RPMI7951 (cell line): ENCODE data around the gene ANTKMT. TPM values are rescaled to one million over a fixed set of nuclear protein-coding genes. Genes with fewer than 3 reads are reported as not detected.
"Not testable (repeated sequence)": the region's sequence is repeated elsewhere in the genome, so short reads cannot be mapped to it uniquely, and the experiment has no call there.

Experiments used
- DNase-seq: peaks from one replicate; pipeline ENCODE4 v3.0.0-alpha.2; 2012; ENCODE audit warnings: low read depth
- total RNA-seq: library from RNA; depleted of rRNA; stranded (reverse); fragments of >200 nt; shearing (Covaris generic); gene quantifications from 2 replicates; pipeline ENCODE4 v1.2.3, GENCODE V29; 2014

ANTKMT gene
- total RNA-seq, 1 experiment from 2014 or later = 18.0 TPM

DNA sequence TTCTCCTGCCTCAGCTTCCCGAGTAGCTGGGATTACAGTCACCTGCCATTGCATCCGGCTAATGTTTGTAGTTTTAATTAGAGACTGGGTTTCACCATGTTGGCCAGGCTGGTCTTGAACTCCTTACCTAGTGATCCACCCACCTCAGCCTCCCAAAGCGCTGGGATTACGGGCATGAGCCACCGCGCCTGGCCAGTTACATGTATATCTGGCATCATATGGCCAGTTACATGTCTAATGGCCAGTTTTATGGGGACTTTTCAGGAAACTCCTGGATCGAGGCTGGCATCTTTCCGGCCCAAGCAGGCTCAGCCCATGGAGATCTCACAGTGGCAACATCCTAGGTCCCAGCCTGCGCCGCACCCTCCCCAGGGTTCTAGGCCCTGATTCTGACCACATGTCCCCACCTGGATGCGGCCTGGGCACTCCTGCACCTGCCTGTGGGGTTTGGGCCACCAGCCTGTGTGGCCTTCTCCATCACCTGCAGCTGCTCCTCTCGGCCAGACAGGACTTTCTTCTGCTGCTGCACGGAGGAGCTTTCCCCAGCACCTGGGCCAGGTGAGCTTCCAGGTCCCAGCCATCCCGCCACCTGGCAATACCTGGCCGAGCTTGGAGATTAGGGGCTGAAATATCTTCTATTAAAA lies 21.2 kb downstream of the ANTKMT start:
- DNase-seq = no peak

- DNase-seq = not testable (repeated sequence)
These were observed 21.9 kb downstream of the ANTKMT start for GRCh38 chr16:742894-743293.

DNA sequence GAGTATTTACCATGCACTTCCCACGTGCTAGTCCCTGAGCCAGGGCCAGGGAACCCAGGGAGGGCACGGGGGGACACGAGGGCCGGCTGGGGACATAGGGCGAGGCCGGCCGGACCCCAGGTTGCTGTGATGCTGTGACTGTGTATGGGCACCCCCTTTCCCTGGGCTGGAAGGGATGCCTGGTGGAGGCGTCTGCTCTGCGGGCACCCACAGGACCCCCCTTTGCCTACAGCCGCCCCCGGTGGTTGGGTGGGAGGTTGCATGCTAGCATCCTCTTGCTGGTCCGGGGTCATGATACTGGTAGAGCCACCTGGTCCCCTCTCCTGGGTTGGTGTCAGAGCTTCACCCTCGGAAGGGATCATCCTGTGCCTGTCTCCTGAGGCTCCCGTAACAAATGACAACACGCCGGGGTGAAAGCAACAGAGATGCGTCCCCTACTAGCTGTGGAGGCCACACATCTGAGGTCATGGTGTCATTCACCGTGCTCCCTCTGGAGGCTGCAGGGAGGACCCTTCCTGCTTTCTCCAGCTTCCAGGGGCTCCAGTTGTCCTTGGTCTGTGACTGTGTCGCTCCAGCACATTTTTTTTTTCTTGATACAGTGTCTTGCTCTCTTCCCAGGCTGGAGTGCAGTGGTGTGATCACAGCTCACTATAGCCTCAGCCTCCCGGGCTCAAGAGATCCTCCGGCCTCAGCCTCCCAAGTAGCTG lies 23.0 kb downstream of the ANTKMT start:
- no peak for DNase-seq

- no peak for DNase-seq
These were observed 24.8 kb downstream of the ANTKMT start for GRCh38 chr16:745739-746138.

DNA sequence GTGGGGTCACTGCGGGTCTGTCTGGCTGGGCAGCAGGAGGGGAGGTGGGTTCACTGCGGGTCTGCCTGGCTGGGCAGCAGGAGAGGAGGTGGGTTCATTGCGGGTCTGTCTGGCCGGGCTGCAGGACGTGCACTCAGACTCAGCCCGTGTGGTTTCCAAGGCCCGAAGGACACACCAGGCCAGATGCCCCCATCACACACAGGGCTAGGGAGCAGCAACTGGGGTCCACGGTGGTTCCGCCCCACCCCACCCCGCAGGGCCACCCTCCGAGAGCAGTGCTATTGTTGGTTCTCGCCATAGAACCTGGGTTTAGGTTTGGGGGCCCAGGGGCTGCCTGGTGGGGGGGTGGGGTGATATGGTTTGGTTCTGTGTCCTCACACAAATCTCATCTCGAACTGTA lies 25.7 kb downstream of the ANTKMT start:
- DNase-seq = no peak

DNA sequence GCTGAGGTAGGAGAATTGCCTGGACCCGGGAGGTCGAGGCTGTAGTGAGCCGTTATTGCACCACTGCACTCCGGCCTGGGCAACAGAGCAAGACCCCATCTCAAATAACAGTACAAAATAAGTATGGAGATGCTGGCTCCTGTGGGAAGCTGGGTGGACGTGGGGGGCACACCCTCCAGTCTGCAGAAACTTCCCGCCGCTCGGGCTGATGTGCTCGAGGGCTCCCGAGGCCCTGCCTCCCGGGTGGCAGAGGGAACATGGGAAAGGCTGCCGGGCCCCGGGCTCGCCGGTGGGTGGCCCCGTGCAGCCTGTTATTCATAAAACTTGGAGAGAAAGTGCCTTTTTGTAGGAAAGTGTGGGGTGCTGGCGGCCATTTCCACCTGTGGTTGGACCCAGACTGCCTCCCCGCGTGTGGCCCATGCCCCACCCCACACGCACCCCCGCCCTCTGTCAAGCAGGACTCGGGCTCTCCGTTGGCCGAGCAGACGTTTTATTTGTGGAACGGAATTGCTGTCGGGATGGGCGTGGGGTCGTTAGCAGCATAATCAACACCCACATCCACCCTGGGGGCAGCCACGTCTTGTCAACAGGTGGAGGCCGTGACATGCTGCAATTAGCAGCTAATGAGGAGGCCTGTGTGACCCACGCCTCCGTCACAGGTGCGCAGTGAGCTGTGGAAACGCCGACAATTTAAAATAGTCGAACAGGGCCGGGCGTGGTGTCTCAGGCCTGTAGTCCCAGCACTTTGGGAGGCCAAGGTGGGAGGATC lies 27.2 kb downstream of the ANTKMT start:
- no peak for DNase-seq

GRCh38 chr16:749010-749409 lies 28.1 kb downstream of the ANTKMT start:
- no peak for DNase-seq

- no peak for DNase-seq
These were observed 29.5 kb downstream of the ANTKMT start for GRCh38 chr16:750485-750884.

- no peak for DNase-seq
These were observed 30.4 kb downstream of the ANTKMT start for GRCh38 chr16:751152-752006.

- no peak for DNase-seq
These were observed 31.0 kb downstream of the ANTKMT start for GRCh38 chr16:752007-752312.

GRCh38 chr16:754121-754607 lies 33.2 kb downstream of the ANTKMT start:
- DNase-seq = not testable (repeated sequence)

DNA sequence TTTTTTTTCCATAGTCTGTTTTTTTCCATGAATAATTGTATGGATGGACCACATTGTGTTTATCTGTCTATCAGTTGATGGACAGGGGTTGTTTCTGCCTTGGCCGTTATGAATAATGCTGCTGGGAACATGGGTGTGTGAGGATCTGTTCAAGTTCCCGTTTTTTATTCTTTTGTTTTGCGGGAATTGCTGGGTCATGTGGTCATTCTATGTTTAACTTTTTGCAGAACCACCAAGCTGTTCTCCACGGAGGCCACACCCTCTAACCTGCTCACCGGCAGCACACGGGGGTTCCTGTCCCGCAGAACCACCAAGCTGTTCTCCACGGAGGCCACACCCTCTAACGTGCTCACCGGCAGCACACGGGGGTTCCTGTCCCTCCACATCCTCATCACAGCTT lies 33.7 kb downstream of the ANTKMT start:
- no peak for DNase-seq

DNA sequence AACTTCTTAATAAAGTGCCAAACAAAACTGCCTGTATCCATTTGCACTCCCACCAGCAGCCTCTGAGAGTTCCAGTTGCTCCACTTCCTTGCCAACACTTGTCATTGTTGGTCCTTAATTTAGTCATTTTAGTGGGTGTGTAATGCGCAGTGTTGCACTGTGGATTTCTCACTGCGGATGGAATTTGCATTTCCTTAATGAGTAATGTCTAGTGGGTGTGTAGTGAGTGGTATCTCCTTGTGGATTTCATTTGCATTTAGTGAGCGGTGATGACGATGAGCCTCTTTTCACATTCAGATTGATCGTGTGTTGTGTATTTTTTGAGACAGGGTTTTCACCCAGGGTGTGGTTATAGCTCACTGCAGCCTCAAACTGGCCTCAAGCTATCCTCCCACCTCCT lies 35.5 kb downstream of the ANTKMT start:
- DNase-seq = no peak

- no peak for DNase-seq
These were observed 38.4 kb downstream of the ANTKMT start for GRCh38 chr16:759110-759910.

- no peak for DNase-seq
These were observed 39.1 kb downstream of the ANTKMT start for GRCh38 chr16:760065-760464.

GRCh38 chr16:760545-761343 lies 39.8 kb downstream of the ANTKMT start, which contains the start of gene MSLN:
TSS of gene MSLN (plus strand) at chr16:760734. CDS start at chr16:762681, 1,947 bp downstream.
- DNase-seq = no peak

DNA sequence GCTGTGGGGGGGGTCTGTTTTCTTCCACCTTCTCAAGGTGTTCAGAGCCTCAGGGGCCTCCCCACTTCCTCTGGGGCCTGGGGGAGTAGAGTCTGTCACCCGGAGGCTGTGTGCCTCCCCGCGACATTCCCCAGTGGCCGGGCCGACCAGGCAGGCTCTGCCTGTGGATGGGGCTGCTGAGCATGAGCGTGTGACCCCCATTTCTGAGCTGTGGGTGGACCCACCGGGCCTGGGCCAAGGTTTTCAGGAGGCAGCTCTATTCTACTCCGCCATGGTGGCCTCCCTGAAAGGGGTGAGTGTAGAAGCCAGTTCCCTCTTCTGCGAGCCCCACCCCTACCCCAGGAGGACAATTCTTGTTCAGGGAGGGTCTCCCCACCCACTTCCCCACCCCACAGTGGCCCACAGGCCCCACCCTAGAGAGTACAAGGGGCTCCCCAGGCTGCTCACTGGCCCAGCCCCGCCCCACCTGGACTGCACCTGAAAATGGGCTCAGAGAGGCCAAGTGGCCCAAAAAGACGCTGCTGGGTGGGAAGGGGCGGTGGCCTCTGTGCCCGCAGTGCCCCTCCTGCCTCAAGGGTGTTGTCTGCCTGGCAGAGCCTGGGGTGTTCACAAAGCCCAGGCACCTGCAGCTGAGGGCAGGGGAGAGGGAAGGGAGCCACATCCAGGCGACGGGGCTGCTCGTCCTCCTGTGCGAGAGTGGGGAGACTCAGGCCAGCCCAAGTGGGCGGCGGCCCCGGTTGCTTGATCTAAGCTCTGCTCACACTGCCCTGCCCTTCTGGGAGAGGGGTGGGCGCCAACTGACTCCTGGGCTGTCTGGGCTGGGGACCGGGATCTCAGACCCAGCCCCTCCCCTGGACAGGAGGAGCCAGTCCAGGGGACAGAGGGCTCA lies 40.9 kb downstream of the ANTKMT start:
- DNase-seq = no peak

DNA sequence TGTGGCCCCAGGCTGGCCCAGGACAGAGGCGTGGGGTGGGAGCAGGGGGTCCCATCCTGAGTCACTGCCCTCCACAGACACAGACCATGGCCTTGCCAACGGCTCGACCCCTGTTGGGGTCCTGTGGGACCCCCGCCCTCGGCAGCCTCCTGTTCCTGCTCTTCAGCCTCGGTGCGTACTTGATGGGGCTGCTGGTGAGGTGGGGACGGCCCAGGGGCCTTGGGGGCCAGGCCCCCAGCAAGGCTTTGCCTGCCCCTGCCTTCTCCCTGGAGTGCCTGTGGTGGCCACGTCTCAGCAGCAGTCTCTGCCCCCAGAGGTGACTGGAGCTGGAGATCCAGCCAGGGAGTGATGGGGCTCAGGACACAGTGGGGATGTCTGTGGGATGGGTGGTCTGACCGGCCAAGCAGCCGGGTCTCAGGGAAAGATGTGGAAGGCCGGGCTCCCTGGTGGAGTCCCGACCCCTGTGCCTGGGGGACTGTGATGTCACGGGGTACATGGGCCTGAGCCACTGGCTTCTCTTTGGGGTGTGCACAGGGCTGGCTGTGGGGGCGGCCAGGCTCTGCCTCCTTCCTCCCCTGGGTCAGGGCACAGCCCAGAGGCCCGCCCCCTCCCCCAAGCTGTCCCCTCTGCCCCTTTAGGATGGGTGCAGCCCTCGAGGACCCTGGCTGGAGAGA lies 41.8 kb downstream of the ANTKMT start:
- no peak for DNase-seq
